HG03097 (cell line): Measurements from ENCODE around the gene LHX2.

ENCODE experiments used
- ATAC-seq: cut with Tn5 transposase; IDR thresholded peaks from one replicate; pipeline ENCODE4 v1.9.1; 2021; ENCODE audit not compliant: unreplicated experiment, low FRiP score

LHX2 gene

GRCh38 chr9:124012368-124013301 is 1.1 kb downstream of the LHX2 start:
- ATAC-seq: no peak

GRCh38 chr9:124013309-124014210 is 2.0 kb downstream of the LHX2 start:
- no peak for ATAC-seq

- no peak for ATAC-seq
These were observed 2.8 kb downstream of the LHX2 start for GRCh38 chr9:124014211-124014955.

GRCh38 chr9:124014956-124015660 is 3.5 kb downstream of the LHX2 start:
- ATAC-seq: no peak

GRCh38 chr9:124015661-124016131 is 4.1 kb downstream of the LHX2 start:
- ATAC-seq: no peak

GRCh38 chr9:124016175-124017050 is 4.8 kb downstream of the LHX2 start:
- ATAC-seq: no peak

- ATAC-seq: no peak
These were observed 5.7 kb downstream of the LHX2 start for GRCh38 chr9:124017051-124017928.

GRCh38 chr9:124017929-124018729 is 6.6 kb downstream of the LHX2 start:
- ATAC-seq: no peak

- ATAC-seq: no peak
These were observed 7.4 kb downstream of the LHX2 start for GRCh38 chr9:124018730-124019697.

GRCh38 chr9:124019771-124020519 is 8.4 kb downstream of the LHX2 start:
- ATAC-seq: no peak

GRCh38 chr9:124020520-124021384 is 9.2 kb downstream of the LHX2 start:
- ATAC-seq: no peak

GRCh38 chr9:124021385-124021769 is 9.8 kb downstream of the LHX2 start:
- no peak for ATAC-seq

GRCh38 chr9:124022201-124023121 is 10.9 kb downstream of the LHX2 start:
- no peak for ATAC-seq
